ENCODE measurements around the gene EVI5.
"Not testable (repeated sequence)": the region's sequence is repeated elsewhere in the genome, so short reads cannot be mapped to it uniquely, and the experiment has no call there.

The EVI5 gene

GRCh38 chr1:92623187-92623778 lies 161.6 kb downstream of the EVI5 start:
- H3K79me2 ChIP-seq (ENCODE audit: low read length): no peaks in the 10 kb centered on the region
- H3K9me3 ChIP-seq (ENCODE audit: insufficient read depth, low read length): no peaks in the 10 kb centered on the region
- H3K4me1 ChIP-seq (ENCODE audit: low read length): no peaks in the 10 kb centered on the region; the same call in 1 of the 2 replicates
- H3K36me3 ChIP-seq (replicated peaks; ENCODE audit: low read depth, low read length): no peaks in the 10 kb centered on the region
- no peaks in the 10 kb centered on the region for H4K20me1 ChIP-seq (ENCODE audit: insufficient read depth, low read length)
- H3K27me3 ChIP-seq (ENCODE audit: low read depth, low read length): no peaks in the 10 kb centered on the region
- no peak overlapping the region for H3K9ac ChIP-seq (ENCODE audit: low read length)
- no peak overlapping the region for H3K4me2 ChIP-seq (ENCODE audit: low read length)
- TF ChIP-seq CTCF (IDR thresholded peaks at IDR 0.05; ENCODE audit: low read depth, low read length) (peak; percentile 51), EZH2phosphoT487 (IDR thresholded peaks at IDR 0.05; ENCODE audit: low read depth) (no peak)
- no peak overlapping the region for H3K27ac ChIP-seq (ENCODE audit: low read length)
- H2AFZ ChIP-seq (ENCODE audit: low read depth, low read length): no peak overlapping the region
- no peak overlapping the region for H3K4me3 ChIP-seq (ENCODE audit: low read length)

- Histone ChIP-seq H3K27me3 (ENCODE audit: low read depth, low read length) (no peaks in the 10 kb centered on the region), H3K27ac (ENCODE audit: low read length) (no peak overlapping the region), H3K79me2 (ENCODE audit: low read length) (no peaks in the 10 kb centered on the region), H3K36me3 (replicated peaks; ENCODE audit: low read depth, low read length) (no peaks in the 10 kb centered on the region), H3K9me3 (ENCODE audit: insufficient read depth, low read length) (no peaks in the 10 kb centered on the region), H3K9ac (ENCODE audit: low read length) (no peak overlapping the region), H3K4me2 (ENCODE audit: low read length) (no peak overlapping the region), H4K20me1 (ENCODE audit: insufficient read depth, low read length) (no peaks in the 10 kb centered on the region), H3K4me3 (ENCODE audit: low read length) (no peak overlapping the region), H2AFZ (ENCODE audit: low read depth, low read length) (no peak overlapping the region), H3K4me1 (ENCODE audit: low read length) (no peaks in the 10 kb centered on the region)
- TF ChIP-seq CTCF (IDR thresholded peaks at IDR 0.05; ENCODE audit: low read depth, low read length) (no peak), EZH2phosphoT487 (IDR thresholded peaks at IDR 0.05; ENCODE audit: low read depth) (no peak)
Observed at GRCh38 chr1:92619466-92620189, 165.3 kb downstream of the EVI5 start.

DNA sequence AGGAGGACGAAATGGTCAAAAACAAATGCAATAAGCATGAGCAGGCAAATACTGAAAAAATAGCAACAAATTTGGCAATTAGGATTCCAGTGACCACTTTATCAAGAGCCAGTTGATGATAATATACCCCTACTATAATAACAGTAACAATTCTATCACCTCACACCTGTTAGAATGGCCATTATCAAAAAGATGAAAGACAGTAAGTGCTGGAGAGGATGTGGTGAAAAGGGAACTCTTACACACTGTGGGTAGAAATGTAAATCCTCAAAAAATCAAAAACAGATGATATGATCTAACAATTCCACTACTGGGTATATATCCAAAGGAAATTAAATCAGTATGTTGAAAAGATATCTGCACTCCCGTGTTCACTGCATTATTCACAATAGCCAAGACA lies 183.9 kb downstream of the EVI5 start:
- no peak overlapping the region for H2AFZ ChIP-seq (ENCODE audit: low read depth, low read length)
- TF ChIP-seq CTCF (IDR thresholded peaks at IDR 0.05; ENCODE audit: low read depth, low read length) (no peak), EZH2phosphoT487 (IDR thresholded peaks at IDR 0.05; ENCODE audit: low read depth) (no peak)
- no peaks in the 10 kb centered on the region for H3K79me2 ChIP-seq (ENCODE audit: low read length)
- H4K20me1 ChIP-seq (ENCODE audit: insufficient read depth, low read length): no peaks in the 10 kb centered on the region
- H3K4me1 ChIP-seq (ENCODE audit: low read length): no peaks in the 10 kb centered on the region
- H3K36me3 ChIP-seq (replicated peaks; ENCODE audit: low read depth, low read length): no peaks in the 10 kb centered on the region
- no peak overlapping the region for H3K4me2 ChIP-seq (ENCODE audit: low read length)
- H3K9me3 ChIP-seq (ENCODE audit: insufficient read depth, low read length): no peaks in the 10 kb centered on the region
- H3K27me3 ChIP-seq (ENCODE audit: low read depth, low read length): no peaks in the 10 kb centered on the region
- no peak overlapping the region for H3K27ac ChIP-seq (ENCODE audit: low read length)
- H3K4me3 ChIP-seq (ENCODE audit: low read length): no peak overlapping the region
- no peak overlapping the region for H3K9ac ChIP-seq (ENCODE audit: low read length)

DNA sequence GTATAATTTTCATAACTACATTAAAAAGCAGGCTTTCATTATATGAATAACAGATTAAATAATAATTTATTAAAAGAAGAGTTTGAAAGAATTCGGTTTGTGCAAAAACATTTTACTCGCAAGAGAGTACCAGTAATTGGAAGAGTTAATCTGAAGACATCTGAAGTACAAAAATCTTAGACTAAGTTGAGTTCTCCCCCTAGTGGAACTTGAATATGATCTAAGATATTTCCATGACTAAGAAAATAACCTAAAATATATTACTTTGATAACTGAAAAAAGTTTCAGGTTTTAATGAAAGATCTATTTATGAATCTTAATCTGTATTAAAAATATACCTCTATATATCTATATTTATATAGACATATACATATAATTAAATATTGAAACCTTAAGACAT lies 185.7 kb downstream of the EVI5 start:
- H3K9ac ChIP-seq (ENCODE audit: low read length): no peak overlapping the region
- TF ChIP-seq CTCF (IDR thresholded peaks at IDR 0.05; ENCODE audit: low read depth, low read length) (peak; percentile 50), EZH2phosphoT487 (IDR thresholded peaks at IDR 0.05; ENCODE audit: low read depth) (no peak)

DNA sequence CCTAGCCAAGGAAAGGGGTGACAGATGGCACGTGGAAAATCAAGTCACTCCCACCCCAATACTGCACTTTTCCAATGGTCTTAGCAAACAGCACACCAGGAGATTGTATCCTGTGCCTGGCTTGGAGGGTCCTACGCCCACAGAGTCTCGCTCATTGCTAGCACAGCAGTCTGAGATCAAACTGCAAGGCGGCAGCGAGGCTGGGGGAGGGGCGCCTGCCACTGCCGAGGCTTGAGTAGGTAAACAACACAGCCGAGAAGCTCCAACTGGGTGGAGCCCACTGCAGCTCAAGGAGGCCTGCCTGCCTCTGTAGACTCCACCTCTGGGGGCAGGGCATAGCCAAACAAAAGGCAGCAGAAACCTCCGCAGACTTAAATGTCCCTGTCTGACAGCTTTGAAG lies 195.5 kb downstream of the EVI5 start:
- not testable (repeated sequence) for H3K4me3 ChIP-seq (ENCODE audit: low read length); H2AFZ ChIP-seq (ENCODE audit: low read depth, low read length); H3K27ac ChIP-seq (ENCODE audit: low read length); H3K4me2 ChIP-seq (ENCODE audit: low read length); H3K9me3 ChIP-seq (ENCODE audit: insufficient read depth, low read length); H3K9ac ChIP-seq (ENCODE audit: low read length); H4K20me1 ChIP-seq (ENCODE audit: insufficient read depth, low read length); H3K79me2 ChIP-seq (ENCODE audit: low read length); H3K36me3 ChIP-seq (replicated peaks; ENCODE audit: low read depth, low read length); H3K27me3 ChIP-seq (ENCODE audit: low read depth, low read length); H3K4me1 ChIP-seq (ENCODE audit: low read length)

More for the DNA sequence above, 185.7 kb downstream of the EVI5 start:
- Histone ChIP-seq H3K27me3 (ENCODE audit: low read depth, low read length) (no peaks in the 10 kb centered on the region), H2AFZ (ENCODE audit: low read depth, low read length) (no peak overlapping the region), H3K36me3 (replicated peaks; ENCODE audit: low read depth, low read length) (no peaks in the 10 kb centered on the region), H3K4me3 (ENCODE audit: low read length) (no peak overlapping the region), H3K4me2 (ENCODE audit: low read length) (no peak overlapping the region), H4K20me1 (ENCODE audit: insufficient read depth, low read length) (no peaks in the 10 kb centered on the region), H3K4me1 (ENCODE audit: low read length) (no peaks in the 10 kb centered on the region), H3K9me3 (ENCODE audit: insufficient read depth, low read length) (no peaks in the 10 kb centered on the region), H3K79me2 (ENCODE audit: low read length) (no peaks in the 10 kb centered on the region), H3K27ac (ENCODE audit: low read length) (no peak overlapping the region)

Measured in OCI-LY3 (cell line).